Activated T-helper 17 cell treated with anti-CD3 and anti-CD28 coated beads, Interleukin-2, amount 50 U/mL, for 72 hours (primary cell): ENCODE data around the gene KIAA0040. TPM values are rescaled to one million over a fixed set of nuclear protein-coding genes. Genes with fewer than 3 reads are reported as not detected.

Experiments used
- ATAC-seq: fragments of 150-1000 bp; cut with Tn5 transposase; replicated peaks from 2 replicates; pipeline ENCODE4 v1.10.0; 2021; ENCODE audit warnings: mild to moderate bottlenecking, moderate library complexity
- H3K27ac Mint-ChIP-seq: one replicate; pipeline ENCODE4 v1.8.0; 2022; ENCODE audit warnings: mixed read lengths
- H3K27me3 Mint-ChIP-seq: one replicate; pipeline ENCODE4 v1.8.0; 2022; ENCODE audit warnings: mixed read lengths
- H3K36me3 Mint-ChIP-seq: one replicate; pipeline ENCODE4 v1.8.0; 2022; ENCODE audit warnings: low read depth, mild to moderate bottlenecking, mixed read lengths
- H3K4me1 Mint-ChIP-seq: one replicate; pipeline ENCODE4 v1.8.0; 2022; ENCODE audit warnings: mixed read lengths
- H3K4me3 Mint-ChIP-seq: one replicate; pipeline ENCODE4 v1.8.0; 2022; ENCODE audit warnings: mild to moderate bottlenecking, mixed read lengths
- H3K9me3 Mint-ChIP-seq: one replicate; pipeline ENCODE4 v1.8.0; 2022; ENCODE audit warnings: mixed read lengths
- total RNA-seq, 2 donors: library from RNA; stranded (reverse); gene quantifications; one replicate each; pipeline ENCODE4 v1.2.3, GENCODE V29; 2022

The KIAA0040 gene
- total RNA-seq, 2 donors from 2014 or later, result 34.8 to 39.4 TPM

DNA sequence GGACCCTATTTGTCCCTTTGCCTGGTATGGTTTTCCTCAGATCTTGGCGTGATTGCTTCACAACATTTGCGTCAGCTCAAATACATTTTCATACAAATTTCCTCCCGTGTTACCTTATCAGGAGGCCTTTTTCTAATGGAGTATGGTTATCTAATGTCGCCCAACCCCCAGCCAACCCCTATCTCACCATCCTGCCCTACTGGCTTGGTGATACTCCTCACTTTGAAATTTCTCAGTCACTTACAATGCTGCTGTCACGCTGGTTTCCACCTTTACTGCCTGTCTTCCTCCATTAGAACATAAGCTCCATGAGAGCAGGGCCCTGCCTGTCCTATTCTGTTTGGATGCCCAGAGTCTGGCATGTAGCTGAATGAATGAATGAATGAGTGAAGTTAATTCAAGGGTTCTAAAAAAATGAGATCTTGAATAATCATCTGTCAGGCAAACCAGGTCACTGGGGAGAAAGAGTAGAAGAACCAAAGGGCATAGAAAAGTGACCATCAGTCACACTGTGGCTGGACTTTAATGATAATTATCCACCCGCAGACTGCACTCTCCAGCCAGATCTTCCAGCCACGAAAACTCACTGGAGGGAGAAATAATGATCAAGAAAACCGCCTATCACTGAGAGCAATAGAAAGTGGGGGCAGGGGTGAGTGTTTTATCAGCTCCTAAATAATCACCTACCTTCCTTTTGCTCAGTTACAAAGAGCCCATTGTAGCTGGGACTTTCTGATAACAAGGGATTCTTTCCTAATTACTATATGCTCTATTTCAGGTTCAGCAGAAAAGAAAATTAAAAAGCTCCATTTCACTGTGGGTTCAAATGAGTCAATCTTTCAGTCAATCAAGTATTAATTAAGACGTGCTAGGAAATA, 21.3 kb downstream of the KIAA0040 start:
- peaks cover 93% of the 10 kb centered on the region for H3K36me3 Mint-ChIP-seq
- peak overlapping the region; percentile 91 for H3K27ac Mint-ChIP-seq
- H3K27me3 Mint-ChIP-seq, result no peaks in the 10 kb centered on the region
- H3K4me1 Mint-ChIP-seq, result peaks cover 52% of the 10 kb centered on the region
- ATAC-seq, result no peak
- no peaks in the 10 kb centered on the region for H3K9me3 Mint-ChIP-seq
- no peak overlapping the region for H3K4me3 Mint-ChIP-seq

DNA sequence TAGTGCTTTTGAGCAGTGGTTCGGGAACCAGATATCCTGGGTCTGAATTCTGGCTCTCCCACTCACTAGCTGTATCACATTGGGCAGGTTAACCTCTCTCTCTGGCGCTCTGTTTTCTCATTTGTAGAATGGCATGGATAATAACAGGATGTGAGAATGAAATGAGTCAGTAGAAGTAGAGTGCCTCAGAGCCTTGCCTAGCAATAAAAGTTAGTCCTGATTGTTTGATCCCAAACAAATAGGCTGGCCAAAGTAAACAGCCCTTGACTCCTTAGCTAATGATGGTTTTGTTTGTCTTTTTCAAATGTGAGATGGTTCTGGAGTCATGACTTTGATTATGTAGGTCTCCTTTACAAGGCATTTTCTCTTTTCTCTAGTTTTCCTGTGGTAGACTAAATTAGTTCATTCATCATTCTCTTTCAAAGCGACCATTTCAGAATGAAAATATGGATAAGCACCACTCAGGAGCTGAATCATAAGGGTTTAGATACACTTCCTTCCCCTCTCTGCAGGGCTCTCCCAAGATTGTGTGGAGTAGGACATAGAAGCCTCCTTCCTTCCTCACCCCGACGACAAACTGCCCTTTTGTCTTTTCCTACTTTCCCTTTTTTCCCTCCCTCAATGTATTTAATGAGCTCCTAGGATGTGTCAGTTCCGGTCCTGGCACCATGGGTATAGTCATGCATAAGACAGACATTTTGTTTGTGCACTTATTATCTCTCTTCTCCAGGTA, 23.1 kb downstream of the KIAA0040 start:
- H3K9me3 Mint-ChIP-seq, result no peaks in the 10 kb centered on the region
- peaks cover 51% of the 10 kb centered on the region for H3K4me1 Mint-ChIP-seq
- peaks cover 92% of the 10 kb centered on the region for H3K36me3 Mint-ChIP-seq
- peak overlapping the region; percentile 6 for H3K4me3 Mint-ChIP-seq
- no peaks in the 10 kb centered on the region for H3K27me3 Mint-ChIP-seq
- peak; percentile 95 for ATAC-seq
- peak overlapping the region; percentile 91 for H3K27ac Mint-ChIP-seq

DNA sequence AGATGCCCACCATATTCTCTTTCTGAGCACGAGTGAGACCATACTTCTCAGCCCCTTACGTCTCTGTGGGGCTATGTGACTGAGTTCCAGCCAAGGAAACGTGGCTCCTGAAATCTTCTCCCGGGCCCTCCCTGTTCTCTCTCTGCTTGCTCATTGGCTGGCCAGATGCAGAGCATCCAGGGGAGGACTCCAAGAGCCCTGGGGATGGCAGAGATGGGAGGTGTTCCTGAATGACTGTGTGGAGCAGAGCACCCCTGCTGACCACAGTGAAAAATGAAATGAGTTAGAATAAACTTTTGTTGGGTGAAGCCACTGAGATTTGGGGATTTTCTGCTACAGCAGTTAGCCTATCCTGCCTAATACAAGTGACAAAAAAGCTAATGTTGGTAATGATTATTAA, 23.8 kb downstream of the KIAA0040 start:
- Mint-ChIP-seq H3K4me1 (peaks cover 46% of the 10 kb centered on the region), H3K4me3 (no peak overlapping the region), H3K9me3 (no peaks in the 10 kb centered on the region), H3K27me3 (no peaks in the 10 kb centered on the region), H3K27ac (peak overlapping the region; percentile 91), H3K36me3 (peaks cover 90% of the 10 kb centered on the region)
- ATAC-seq, result peak; percentile 56

DNA sequence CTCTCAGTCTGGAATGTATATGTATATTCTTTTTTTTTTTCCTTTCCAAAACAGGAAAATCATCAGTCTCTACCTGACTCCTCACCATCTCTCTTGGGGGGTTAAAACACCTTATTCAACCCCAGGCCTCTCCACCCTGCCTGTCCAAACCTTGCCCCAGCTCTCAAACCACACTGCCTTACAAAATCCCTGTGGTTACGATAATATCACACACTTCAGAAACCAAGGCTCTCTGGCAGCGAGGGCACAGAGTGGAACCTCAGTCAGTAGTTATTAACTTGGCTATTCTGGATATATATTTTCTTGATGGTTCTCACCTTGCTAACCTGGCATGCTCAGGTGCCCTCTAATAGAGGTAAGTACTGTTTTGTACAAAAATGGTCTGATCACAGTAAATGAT, 24.7 kb downstream of the KIAA0040 start:
- Mint-ChIP-seq H3K4me1 (peaks cover 43% of the 10 kb centered on the region), H3K27ac (peak overlapping the region; percentile 91), H3K36me3 (peaks cover 91% of the 10 kb centered on the region), H3K4me3 (no peak overlapping the region), H3K9me3 (no peaks in the 10 kb centered on the region), H3K27me3 (no peaks in the 10 kb centered on the region)
- ATAC-seq, result no peak

DNA sequence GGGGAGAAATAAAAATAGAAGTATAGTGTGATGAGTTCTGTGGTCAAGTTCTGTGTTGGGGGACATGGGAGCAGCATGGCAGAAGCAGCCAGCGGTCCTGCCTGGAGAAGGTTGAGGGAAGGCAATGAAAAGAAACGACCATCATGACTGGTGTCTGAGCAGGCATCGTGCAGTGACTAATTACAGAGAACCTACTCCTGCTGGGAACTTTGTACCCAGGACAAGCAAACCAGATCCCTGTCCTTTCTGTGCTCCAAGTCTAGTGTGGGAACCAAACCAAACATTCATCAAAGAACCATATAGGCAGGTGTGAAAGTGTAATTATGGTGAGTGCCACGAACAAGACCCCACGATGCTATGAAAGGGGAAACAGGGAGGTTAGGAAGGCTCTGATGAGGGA, 25.8 kb downstream of the KIAA0040 start:
- no peaks in the 10 kb centered on the region for H3K27me3 Mint-ChIP-seq
- H3K4me1 Mint-ChIP-seq, result peaks cover 37% of the 10 kb centered on the region
- no peak overlapping the region for H3K4me3 Mint-ChIP-seq
- no peak for ATAC-seq
- H3K9me3 Mint-ChIP-seq, result no peaks in the 10 kb centered on the region
- H3K27ac Mint-ChIP-seq, result peak overlapping the region; percentile 91
- peaks cover 88% of the 10 kb centered on the region for H3K36me3 Mint-ChIP-seq

DNA sequence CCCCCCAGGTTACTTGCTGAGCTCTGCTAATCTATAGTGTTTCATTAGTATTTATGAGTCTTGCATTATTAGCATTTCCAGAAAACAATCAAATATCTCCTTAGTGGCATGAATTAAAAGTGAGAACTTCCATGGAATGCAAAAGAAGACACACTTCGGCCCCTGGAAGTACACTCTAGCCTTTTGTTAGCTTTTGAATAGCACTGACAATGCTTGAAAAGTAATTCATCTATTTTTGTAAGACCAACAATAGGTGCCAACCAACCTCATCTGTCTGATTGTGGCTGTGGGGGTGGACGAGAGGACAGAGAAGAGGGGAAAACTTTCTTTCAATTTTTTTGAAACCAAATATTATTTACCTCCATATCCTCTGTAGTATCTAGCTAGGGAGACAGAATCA, 27.8 kb downstream of the KIAA0040 start:
- H3K27me3 Mint-ChIP-seq, result no peaks in the 10 kb centered on the region
- H3K4me3 Mint-ChIP-seq, result no peak overlapping the region
- peaks cover 94% of the 10 kb centered on the region for H3K36me3 Mint-ChIP-seq
- no peak overlapping the region for H3K27ac Mint-ChIP-seq
- peaks cover 17% of the 10 kb centered on the region for H3K4me1 Mint-ChIP-seq
- no peak for ATAC-seq
- no peaks in the 10 kb centered on the region for H3K9me3 Mint-ChIP-seq

DNA sequence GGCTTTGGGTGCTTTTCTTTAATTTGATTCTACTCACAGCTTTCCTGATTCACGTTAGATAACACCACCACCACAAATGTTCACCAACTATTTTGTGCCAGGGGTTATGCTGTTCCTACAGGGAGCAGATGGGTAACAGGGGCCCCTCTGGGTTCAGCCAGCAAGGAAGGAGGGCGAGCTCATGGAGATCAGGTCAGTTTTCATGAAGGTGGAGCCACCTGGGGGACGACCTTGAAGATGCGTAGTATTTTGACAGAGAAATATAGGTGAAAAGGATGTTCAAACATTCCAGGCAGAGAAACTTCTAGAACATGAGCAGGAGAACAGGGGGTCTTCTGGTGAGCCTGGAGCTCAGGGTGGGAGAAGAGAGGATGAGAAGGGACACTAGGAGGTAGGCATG, 28.9 kb downstream of the KIAA0040 start:
- no peak for ATAC-seq
- Mint-ChIP-seq H3K4me3 (no peak overlapping the region), H3K36me3 (peaks cover 91% of the 10 kb centered on the region), H3K27me3 (no peaks in the 10 kb centered on the region), H3K4me1 (peaks cover 7% of the 10 kb centered on the region), H3K9me3 (no peaks in the 10 kb centered on the region), H3K27ac (peak overlapping the region; percentile 69)

DNA sequence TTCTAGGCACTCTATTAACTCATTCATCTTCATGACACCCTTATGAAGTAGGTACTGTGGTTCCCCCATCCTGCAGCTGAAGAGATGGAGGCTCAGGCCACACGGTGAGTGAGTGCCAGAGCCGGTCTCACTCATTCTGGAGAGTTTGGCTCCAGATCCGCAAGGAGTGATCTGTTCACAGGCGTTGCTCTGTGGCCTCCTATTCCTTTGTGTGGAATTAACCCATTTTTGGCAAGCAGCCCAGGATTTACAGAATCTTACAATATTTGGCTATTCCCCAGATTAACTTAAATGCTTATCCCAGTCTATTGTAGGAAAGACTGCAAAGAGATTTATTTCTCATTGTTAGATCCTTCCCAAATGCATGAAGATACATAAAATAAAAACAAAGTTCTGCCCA, 29.6 kb downstream of the KIAA0040 start:
- H3K27me3 Mint-ChIP-seq, result no peaks in the 10 kb centered on the region
- H3K9me3 Mint-ChIP-seq, result no peaks in the 10 kb centered on the region
- H3K27ac Mint-ChIP-seq, result no peak overlapping the region
- peaks cover 10% of the 10 kb centered on the region for H3K4me1 Mint-ChIP-seq
- no peak for ATAC-seq
- H3K4me3 Mint-ChIP-seq, result no peak overlapping the region
- H3K36me3 Mint-ChIP-seq, result peaks cover 91% of the 10 kb centered on the region

DNA sequence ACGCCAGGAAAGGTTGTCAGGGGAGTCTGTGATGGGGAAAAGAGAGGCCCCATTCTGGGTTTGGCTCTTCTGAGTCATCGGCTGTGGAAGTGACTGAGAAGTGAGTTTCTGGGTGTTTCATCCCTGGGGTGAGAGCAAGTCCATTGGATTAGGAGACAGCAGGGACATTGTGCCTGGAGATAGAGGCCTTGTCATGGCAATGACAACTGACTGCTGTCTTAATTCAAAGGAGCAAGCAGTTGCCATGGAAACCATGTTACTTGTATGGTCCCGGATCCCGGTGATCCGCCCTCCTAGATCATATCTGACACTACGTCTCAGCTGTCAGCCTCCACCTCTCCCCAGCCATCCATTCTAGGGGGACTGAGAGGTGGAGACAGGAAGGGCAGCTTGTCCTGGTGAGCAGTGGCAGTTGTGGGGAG, 34.4 kb downstream of the KIAA0040 start:
- Mint-ChIP-seq H3K4me1 (peaks cover 13% of the 10 kb centered on the region), H3K27ac (peak overlapping the region; percentile 75), H3K9me3 (no peaks in the 10 kb centered on the region), H3K4me3 (no peak overlapping the region), H3K36me3 (peaks cover 51% of the 10 kb centered on the region), H3K27me3 (peaks cover 7% of the 10 kb centered on the region)
- peak; percentile 61 for ATAC-seq

DNA sequence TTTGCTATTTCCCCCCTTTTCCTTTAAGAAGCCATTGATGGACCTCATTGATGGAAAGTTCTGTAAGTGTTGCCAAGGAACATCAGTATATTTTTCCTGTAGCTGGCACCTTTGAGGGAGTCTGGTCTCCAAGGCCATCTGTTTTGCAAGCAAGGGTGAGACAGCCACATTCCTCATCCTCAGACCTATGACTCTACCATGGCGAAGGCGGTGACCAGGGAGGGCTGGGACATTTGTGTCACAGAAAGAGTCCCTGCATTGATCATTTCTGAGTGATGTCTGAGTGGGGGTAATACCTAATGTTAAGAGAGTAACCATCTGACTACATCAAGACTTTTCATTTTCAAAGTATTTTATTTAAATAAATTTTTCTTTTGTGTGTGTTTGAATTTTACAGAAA, 35.4 kb downstream of the KIAA0040 start:
- Mint-ChIP-seq H3K27ac (peak overlapping the region; percentile 75), H3K27me3 (peaks cover 13% of the 10 kb centered on the region), H3K4me3 (no peak overlapping the region), H3K36me3 (peaks cover 42% of the 10 kb centered on the region), H3K9me3 (no peaks in the 10 kb centered on the region), H3K4me1 (peaks cover 13% of the 10 kb centered on the region)
- ATAC-seq, result peak; percentile 78

DNA sequence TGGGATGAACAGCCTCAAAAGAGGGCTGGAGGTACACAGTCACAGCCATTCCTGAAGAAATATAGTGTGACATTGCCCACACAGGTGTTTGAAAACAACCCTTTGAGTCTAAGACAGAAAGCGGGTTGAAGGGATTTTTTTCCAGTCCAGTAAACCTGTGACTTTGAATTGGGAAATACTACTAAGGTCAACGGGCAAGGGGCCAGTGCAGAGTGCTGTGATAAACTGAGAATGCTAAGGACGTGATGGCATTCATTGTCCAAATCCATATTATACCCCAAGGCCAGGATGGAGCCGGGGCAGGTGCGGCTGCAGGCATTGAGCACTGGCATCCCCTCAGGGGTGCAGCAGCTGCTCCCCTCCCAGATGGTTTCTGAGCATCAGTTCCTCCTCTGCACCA, 36.6 kb downstream of the KIAA0040 start:
- peaks cover 13% of the 10 kb centered on the region for H3K4me1 Mint-ChIP-seq
- no peak for ATAC-seq
- H3K27me3 Mint-ChIP-seq, result peaks cover 20% of the 10 kb centered on the region
- peaks cover 31% of the 10 kb centered on the region for H3K36me3 Mint-ChIP-seq
- H3K27ac Mint-ChIP-seq, result no peak overlapping the region
- no peak overlapping the region for H3K4me3 Mint-ChIP-seq
- no peaks in the 10 kb centered on the region for H3K9me3 Mint-ChIP-seq

DNA sequence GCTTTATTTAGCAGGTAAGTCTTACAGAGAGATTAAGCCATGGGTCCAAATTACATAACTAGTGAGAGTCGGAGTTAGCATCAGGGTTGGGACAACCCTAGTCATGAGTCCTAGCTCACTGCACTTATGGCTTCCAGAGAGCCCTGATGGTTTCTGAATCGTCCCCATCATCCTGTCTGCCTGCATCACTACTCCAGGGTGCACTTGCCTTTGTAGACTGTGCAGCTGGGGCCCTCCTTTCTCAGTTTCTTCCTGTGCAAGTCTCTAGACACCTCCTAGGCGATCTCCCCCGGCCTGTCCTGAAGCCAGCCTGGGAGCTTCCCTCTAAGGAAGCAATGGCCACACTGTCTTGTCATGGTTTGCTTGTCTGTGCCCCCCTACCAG, 37.1 kb downstream of the KIAA0040 start:
- Mint-ChIP-seq H3K4me1 (peaks cover 13% of the 10 kb centered on the region), H3K36me3 (peaks cover 26% of the 10 kb centered on the region), H3K4me3 (no peak overlapping the region), H3K27me3 (peaks cover 24% of the 10 kb centered on the region), H3K27ac (no peak overlapping the region), H3K9me3 (no peaks in the 10 kb centered on the region)
- ATAC-seq, result no peak

DNA sequence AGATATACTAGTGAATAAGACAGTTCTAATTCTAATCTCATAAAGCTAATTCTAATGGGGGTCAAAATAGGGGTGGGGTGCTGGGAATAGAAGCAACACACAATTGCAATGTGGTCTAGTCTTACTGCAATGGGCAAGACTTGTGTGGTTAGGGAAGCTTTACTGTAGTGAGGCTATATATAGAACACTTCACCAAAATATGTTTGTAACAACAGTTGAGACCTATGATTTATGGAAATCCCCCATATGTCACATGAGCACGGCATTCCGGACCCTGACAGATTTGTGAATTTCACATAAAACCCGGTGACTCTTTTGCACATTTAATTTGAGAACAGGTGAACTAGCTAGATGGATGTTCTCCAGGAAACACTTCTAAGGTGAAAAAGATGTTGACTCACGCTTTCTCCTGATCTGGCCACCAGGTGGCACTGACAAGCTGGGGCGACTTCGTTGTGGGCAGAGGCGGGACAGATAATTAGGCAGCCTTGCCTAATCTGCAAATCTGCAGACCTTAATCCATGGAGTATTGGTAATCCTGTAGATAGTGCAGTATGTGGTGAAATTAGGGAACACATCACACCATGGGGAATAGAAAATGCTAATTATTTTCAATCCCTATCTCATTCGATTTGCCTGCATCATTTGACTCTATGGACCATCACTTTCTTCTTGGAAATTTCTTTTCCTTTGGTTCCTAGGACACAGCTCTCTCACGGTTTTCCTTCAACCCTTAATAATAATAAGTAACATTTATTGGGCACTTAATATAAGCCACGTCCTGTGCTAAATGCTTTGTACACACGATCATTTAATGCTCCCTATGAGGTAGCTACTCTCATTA, 37.7 kb downstream of the KIAA0040 start:
- no peak overlapping the region for H3K4me3 Mint-ChIP-seq
- peak; percentile 46 for ATAC-seq
- H3K4me1 Mint-ChIP-seq, result peaks cover 13% of the 10 kb centered on the region
- no peak overlapping the region for H3K27ac Mint-ChIP-seq
- H3K36me3 Mint-ChIP-seq, result peaks cover 20% of the 10 kb centered on the region
- H3K27me3 Mint-ChIP-seq, result peaks cover 25% of the 10 kb centered on the region
- no peaks in the 10 kb centered on the region for H3K9me3 Mint-ChIP-seq

DNA sequence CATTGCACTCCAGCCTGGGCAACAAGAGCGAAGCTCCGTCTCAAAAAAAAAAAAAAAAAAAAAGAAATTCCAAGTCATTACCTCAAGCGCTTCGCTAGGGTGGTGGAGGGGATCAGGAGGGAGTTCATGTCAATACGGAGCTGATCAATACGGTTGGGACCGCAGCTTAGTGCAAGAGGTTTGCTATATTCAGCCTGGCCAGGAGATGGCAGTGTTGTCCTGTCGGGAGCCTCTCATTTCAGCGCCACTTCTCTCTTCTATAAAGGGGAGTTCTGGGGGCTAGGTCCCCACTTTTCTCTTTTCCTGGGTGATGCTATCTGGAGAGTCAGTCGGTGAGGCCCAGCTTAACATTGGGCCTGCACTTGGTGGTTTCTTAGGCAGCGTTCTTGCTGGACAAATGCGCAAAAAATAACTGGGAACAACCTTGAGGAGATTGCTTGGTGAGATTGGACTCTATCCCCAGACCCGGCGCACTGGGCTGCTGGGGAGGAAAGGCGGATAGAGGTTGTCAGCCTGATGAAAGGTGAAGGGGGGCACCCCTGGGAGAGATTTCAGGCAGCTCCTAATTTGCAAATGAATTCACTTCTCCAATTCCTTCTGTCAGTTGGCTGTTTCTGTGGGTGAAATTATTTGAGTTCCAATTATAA, 40.4 kb downstream of the KIAA0040 start:
- Mint-ChIP-seq H3K36me3 (no peaks in the 10 kb centered on the region), H3K27ac (no peak overlapping the region), H3K4me1 (peaks cover 2% of the 10 kb centered on the region), H3K4me3 (no peak overlapping the region), H3K27me3 (peaks cover 25% of the 10 kb centered on the region), H3K9me3 (no peaks in the 10 kb centered on the region)
- ATAC-seq, result peak; percentile 69
